Activated CD4-positive, alpha-beta T cell treated with anti-CD3 and anti-CD28 coated beads, Interleukin-2, Interleukin-4, amounts not matched to agents 100 ng/mL and 50 ng/mL, durations not matched to agents 16 hours and 8 hours (primary cell): ENCODE data around the gene ENPP7.

ENCODE experiments used
- DNase-seq: peaks from one replicate; pipeline ENCODE4 v3.0.0-alpha.2; 2020; ENCODE audit warnings: low spot score

ENPP7 gene

DNA sequence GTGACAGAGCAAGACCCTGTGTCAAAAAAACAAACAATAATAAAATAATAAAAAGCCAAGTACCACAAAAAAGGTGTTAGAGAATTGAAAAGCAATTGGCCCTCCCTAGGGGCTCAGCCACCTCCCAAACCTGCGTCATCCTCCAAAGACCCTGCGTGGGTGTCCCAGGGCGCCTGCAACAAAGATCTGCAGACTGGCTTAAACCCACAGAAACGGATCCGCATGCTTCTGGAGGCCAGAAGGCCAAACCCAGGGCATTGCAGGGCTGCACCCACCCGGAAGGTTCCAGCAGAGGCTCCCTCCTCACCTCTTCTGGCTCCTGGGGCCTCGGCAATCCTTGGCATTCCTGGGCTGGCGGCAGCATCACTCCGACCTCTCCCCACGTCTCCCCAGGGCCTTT lies 1.5 kb downstream of the ENPP7 start:
- no peak for DNase-seq

DNA sequence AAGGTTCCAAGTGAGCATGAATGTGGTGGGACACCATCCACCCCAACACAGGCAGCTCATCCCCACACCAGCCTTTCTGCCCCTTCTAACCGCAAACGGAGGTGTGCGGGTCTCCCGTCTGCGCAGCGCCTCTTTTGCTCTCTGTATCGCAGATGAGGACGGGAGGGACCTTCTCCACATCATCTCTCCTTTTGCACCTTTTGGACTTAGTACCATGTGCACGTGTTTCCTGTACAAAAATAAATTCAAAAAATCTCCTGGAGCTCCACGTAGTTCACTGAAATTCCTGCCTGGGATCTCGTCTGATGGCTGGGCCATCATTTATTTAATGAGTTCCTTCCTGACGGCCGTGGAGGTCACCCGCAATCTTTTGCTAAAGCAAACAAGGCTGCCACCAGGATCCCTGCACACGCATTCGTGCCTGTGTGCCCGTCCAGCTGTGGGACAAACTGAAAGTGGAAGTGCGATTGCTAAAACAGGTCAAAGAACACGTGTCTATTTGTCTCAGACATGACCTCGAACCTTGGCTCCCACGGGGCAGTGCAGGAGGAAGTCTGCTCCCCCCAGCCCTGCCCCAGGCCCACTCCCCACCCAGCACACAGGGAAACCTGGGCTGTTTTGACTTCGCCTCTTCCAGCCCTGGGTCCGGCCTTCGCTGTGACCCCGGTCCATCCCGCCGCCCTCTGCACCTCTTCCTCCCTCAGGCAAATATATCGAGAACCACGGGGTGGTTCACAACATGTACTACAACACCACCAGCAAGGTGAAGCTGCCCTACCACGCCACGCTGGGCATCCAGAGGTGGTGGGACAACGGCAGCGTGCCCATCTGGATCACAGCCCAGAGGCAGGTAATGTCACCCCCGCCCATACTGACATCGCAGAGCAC lies 2.3 kb downstream of the ENPP7 start:
- DNase-seq: peak; percentile 17

DNA sequence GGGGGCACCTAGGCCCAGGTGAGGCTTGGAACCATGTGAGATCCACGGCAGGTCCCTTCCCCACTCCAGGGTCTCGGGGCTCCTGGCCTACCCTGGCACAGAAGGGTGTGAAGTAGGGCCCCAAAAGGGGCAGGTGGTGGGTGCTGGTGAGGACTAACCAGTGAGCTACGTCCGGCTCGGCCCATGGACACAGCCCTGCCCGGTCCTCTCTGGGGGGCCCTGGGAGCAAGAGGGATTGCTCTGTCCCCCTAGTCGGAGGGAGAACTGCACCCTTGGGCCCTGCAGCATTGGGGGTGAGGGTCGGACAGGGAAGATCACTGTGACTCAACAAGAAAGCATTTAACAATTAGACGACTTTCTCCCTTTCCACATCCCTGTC lies 2.9 kb downstream of the ENPP7 start:
- no peak for DNase-seq

DNA sequence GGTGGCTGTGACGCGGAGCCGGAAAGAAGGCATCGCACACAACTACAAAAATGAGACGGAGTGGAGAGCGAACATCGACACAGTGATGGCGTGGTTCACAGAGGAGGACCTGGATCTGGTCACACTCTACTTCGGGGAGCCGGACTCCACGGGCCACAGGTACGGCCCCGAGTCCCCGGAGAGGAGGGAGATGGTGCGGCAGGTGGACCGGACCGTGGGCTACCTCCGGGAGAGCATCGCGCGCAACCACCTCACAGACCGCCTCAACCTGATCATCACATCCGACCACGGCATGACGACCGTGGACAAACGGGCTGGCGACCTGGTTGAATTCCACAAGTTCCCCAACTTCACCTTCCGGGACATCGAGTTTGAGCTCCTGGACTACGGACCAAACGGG lies 4.4 kb downstream of the ENPP7 start:
- no peak for DNase-seq

DNA sequence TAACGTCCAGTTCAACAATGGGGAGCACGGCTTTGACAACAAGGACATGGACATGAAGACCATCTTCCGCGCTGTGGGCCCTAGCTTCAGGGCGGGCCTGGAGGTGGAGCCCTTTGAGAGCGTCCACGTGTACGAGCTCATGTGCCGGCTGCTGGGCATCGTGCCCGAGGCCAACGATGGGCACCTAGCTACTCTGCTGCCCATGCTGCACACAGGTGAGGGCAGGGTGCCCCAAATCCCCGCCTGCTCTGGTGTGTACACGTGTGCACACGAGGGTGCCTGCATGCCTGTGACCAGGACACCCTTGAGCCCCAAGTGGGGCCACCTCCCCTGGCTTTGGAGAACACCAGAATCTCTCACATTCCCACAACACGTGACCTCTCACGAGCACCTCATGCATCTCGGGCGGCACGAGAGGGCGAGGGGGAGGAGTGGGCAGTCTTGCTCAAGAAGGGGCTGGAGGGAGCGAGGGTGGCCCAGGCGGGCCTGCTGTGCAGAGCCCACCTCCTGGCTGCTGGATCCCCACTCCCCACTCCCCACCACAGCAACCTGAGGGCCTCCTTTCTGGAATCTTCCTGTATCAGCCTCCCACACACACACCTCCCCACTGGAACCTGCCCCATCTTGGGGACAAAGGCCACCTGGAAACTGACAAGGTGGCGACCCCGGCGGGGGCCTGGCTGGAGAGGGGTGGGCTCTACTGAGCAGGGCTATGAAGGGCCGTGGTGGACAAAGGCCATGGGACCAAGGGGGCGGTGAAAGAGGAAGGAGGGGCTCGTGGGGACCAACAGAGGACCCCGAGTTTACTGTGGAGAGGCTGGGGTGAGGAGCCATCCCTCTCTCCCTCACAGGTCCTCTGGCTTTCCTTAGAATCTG lies 6.5 kb downstream of the ENPP7 start:
- no peak for DNase-seq

DNA sequence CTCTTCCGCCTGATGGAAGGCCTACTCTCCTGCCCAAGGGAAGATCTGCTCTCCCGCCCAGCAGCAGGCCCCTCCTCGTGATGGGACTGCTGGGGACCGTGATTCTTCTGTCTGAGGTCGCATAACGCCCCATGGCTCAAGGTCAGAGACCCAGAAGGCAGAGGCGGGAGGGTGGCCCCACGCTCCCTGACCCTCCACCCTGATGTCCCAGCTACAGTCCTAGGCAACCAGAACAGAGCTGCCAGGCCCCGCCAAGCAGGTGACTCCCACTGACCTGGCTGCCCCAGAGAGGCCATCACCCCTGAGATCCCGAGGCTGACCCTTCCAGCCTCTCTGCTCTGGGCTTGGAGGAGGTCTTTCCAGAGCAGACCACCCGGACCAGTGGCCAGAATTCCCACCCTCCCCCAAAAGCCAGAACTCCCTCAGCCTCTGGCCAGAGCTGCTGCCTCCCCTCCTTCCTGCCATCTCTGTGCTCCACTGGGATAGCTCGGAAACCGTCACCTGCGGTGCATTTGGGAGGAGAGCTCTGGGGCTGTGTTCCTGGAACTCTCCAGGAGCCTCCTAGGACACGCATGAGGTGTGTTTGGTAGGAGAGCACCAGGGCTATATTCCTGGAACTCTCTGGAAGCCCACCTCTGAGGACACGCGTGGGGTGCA lies 7.3 kb downstream of the ENPP7 start:
- no peak for DNase-seq

DNA sequence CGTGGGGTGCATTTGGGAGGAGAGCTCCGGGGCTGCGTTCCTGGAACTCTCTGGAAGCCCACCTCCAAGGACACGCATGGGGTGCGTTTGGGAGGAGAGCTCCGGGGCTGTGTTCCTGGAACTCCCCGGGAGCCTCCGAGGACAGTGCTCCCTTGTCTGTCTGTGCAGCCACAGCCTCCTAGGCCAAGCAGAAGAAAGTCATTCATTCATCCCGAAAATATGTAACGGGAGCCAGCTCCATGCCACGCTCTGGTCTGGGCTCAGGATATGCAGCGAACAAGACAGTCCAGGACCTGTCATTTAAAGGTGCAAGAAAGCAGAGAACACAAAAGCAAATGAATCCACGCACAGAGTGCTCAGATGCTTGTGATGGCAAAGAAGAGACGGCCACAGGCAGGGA lies 7.9 kb downstream of the ENPP7 start:
- no peak for DNase-seq

DNA sequence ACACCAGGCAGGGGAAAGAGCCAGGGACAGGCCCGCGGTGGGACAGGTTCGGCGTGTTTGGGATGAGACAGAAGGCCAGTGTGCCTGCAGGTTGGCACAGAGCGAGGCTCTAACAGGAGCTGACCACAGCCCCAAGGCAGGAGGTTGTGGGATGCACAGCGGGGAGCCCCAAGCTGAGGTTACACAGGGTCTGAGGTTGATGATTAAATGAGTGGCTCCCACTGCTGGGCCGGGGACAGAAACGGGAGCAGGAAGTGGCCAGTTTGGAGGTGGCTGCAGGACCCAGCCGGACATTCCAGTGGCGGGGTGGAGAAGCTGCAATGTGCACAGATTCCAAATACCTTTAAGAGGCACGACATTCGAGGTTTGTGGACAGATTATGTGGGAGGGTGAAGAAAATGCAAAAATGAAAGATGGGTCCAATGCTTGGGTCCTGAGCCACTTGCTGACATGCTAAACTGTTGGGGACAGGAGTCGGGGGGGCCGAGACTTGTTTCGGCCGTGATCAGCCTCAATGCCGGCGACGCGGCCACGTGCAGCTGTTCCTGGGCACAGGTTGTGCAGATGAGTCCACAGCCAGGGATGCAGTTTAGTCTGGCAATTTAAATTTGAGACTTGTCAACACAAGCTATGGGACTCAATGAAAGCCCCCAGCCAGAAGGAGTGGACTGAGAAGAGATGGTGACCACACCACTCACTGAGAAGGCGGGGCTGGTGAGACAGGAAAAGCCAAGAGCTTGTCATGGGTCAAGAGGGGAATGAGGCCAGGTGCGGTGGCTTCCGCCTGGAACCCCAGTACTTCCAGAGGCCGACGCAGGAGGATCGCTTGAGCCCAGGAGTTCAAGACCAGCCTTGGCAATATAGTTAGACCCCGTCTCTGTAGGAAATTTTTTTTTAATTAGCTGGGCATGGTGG lies 8.7 kb downstream of the ENPP7 start:
- no peak for DNase-seq

DNA sequence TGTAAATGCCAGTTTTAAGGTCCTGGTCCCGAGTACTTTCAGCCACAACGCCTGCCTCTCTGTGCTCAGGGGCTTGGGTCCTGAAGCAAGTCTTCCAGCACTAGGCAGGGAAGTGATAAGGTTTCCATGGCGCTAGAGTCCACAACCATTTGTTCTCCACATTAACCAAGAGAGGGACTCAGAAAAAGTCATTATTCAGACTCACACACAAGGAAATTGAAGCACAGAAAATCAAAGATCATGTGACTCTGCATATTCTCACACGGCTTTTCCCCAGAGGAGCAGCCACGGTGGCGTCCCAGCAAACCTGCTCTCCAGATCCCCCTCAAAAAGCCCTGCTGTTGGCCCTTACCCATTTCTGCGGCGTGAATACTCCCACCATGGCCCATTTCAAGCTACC lies 9.7 kb downstream of the ENPP7 start:
- DNase-seq: no peak

DNA sequence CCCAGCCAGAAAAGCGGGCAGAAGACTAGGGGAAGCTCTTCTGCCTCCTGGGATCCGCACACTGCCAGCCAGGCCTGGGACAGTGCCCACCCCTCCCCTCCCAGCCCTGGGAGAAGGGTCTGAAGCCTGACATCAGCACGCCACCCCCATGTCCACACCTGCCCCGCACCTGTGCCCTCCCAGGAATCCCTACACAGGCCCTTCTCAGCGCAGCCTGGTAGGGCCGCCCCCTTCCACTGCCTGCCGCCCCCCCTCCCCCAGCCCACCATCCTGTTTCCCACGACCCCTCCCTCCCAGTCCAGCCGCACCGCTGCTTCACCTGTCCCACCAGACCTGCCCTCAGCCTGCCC lies 10.6 kb downstream of the ENPP7 start:
- no peak for DNase-seq

DNA sequence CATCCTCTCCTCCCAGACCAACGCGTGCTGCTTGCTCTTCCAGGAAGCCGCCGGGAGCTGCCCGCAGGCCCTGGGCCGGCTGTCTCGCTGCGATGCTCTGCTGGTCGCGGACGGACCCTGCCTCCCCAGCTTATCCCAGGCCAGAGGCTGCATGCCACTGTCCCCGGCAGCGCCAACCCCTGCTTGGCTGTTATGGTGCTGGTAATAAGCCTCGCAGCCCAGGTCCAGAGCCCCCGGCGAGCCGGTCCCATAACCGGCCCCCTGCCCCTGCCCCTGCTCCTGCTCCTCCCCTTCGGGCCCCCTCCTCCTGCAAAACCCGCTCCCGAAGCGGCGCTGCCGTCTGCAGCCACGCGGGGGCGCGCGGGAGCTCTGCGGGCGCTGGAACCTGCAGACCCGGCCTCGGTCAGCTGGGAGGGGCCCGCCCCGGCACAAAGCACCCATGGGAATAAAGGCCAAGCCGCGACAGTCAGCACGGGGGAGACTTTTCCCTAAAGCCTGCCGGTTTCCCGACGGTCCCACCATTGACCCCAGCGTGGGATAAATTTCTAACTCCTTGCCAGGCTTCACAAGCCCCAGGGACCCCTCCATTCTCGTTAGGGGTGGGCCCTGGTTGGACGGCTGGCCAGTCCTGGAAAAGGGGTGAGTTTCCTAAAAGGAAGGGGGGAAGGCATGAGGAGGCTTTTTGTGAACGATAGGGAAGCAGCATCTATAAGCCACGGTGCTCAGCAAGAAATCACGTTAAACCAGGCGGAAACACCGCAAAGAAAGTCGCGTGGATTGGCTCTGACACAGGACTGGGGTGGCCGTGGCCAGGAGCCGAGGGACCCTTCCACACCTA lies 11.2 kb downstream of the ENPP7 start:
- DNase-seq: peak; percentile 63

DNA sequence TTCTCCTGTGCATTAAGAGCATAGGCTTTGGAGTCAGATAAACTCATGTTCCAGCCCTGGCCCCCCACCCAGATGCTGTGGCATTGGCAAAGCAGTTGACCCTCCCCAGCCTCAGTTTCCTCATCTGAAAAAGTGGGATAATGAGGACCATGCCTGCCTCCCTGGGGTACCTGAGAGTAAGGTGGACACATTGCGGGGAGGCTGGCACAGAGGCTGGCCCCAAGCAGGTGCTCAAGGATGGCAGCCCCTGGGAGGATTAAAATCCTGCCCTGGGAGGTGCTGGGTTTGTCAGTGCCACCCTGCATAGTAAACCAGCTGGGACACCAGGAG lies 11.8 kb downstream of the ENPP7 start:
- no peak for DNase-seq

DNA sequence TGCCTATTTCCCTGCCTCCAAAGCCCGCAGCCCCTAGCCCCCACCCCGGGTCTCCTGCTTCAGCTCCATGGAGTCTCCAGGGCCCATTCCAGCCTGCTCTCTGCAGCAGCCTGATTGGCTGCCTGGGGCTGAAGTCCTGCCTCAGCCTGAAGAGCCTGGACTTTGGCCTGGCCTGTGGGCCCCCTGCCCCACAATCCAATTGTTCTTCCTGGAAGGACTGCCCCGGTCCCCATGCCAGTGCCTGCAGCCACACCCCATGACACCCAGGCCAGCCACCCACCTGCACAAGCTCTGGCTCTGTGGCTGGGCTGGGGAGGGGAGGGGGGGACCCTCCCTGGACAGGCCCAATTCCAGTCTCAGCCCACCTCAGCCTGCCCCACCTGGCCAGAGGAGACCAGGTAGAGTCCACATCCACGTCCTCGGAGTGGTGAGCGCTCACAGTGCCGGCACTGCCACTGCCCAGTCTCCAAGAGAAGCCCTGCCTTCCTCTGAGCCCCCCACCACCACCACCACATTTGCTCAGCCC lies 12.3 kb downstream of the ENPP7 start:
- no peak for DNase-seq

DNA sequence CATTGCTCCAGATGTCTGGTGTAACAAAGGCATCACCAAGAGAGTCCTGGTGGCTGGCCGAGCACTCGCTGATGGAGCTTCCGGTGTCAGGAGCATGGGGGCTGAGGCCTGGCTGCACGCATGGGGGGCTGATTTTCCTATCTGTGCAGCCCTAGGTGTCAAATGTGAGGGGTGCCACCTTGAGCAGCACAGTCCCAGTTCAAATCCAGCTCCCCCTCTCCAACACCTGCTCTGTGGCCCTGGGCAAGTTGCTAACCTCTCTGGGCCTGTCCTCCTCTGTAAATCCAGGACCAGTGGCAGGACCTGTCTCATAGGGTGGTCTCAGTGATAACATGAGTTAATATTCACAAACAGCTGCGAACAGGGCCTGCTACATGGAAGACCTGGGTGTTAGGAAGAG lies 12.9 kb downstream of the ENPP7 start:
- no peak for DNase-seq

DNA sequence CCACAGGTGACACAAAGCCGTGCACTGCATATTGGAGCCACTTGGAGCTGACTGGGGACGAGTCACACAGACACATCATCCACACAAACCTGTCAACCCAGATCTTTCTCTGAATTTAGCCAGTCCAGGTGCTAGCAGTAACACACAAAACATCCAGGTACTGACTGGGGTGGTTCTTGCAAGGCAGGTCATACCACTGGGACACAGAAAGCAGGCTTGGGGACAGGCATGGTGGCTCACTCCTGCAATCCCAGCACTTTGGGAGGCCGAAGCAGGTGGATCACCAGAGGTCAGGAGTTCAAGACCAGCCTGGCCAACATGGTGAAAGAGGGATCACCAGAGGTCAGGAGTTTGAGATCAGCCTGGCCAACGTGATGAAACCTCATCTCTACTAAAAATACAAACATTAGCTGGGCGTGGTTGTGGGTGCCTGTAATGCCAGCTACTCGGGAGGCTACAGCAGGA lies 14.9 kb downstream of the ENPP7 start:
- DNase-seq: no peak

DNA sequence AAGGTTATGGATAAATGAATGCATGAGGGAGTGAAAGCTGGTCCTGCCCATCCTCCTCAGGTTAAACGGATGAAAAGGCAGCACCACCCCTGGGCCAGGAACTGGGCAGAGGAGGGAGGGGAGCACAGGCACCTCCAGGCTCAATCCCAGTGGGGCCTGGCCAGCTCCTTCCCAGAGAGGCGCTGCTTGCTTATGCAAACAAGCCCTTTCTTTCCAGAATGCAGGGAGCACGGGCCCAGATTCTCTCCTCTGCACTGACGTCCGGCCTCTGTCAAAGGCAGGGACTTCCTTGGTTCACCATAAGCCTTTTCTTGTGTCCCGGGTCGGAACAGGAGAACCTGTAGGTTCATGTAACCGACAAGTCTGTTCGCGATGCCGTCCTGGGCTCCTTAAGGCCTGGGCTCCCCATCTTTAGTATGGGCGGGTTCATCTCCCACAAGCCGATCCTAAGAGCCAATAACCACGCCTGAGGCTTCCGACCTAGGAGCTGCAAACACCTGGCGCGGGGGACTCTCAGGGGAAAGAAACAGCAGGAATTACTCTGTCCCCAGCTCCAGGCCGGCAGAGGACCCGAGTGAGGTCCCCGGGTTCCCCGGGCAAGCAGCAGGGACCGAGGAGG lies 16.3 kb downstream of the ENPP7 start:
- DNase-seq: no peak

DNA sequence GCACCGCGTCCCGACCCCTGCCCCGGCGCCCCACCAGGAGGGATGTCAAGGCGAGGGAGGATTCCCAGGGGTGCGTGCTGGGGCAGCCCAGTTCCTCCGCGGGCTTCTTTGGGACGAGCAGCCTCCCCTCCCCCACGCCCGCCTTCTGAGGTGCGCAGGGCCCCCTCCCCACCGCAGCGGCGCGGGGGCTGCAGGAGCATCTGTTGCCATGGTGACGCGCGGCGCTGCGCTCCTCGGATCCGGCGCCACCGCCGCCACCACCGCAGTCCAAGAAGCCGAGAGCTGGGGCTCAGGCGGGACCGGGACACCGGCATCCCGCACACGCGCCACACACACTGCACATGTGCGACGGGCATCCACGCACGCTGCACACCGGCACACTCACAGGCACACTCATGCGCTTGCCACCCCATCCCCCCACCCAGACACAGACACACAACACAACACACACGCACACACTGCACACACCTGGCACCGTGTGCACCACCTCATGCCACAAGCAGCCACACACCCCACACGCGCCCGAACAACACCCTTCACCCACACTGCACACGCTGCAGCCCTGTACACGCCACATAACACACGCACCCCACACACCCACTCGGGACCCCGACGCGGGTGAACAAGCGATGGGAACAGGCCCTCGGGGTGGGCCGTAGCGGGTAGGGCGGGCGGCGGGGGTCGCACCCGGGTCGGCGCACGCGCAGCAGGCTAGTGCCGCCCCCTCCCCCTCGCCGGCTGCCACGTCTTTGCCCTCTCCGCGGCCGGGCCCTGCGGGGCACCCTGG lies 17.0 kb downstream of the ENPP7 start:
- no peak for DNase-seq

DNA sequence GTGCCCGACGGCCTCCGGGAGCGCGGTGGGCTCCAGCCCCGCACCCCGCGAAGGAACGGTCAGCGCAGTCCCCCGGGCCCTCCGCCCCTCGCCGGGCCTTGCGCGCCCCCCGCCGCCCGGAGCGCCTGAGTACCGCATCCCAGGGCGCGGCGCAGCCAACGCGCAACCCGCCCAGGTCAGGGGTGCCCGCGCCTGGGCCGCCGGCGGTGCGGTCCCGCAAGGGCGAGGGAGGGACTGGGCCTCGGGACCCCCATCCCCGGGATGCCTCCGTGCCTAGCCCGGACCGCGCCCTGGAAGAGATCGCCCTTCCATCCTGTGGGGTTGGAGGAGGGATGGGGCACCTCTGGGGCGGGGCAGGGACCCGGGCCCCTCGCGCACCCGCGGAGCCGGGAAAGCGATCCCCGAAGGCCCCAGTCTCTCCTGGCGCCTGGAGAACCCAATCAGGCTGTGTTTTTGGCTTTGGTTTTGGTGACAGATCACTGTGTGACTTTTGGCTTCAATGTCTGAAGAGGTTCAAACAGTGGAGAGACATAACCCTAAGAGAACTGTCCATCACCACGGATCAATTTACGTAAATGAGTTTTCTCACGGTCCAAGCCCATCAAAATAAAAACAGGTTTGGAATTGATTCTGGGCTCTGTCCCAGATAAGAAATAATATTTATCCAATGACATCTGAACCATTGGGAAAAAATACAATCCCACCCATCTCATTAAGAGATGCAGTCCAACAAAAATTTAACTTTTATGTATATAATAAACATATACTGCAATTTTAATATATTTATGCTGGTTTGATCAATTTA lies 17.8 kb downstream of the ENPP7 start:
- no peak for DNase-seq
